Tibial nerve (tissue), 3 donors: Measurements from ENCODE around the gene JAKMIP2.
"Not testable (repeated sequence)": the region's sequence is repeated elsewhere in the genome, so short reads cannot be mapped to it uniquely, and the experiment has no call there.

ENCODE experiments used
- POLR2A ChIP-seq, 2 donors: fragments of 450-650 bp; IDR thresholded peaks; one replicate each; pipeline ENCODE4 v1.6.1; 2017; ENCODE audit warnings: antibody characterized with exemption in 2 of 2, mild to moderate bottlenecking in 2 of 2, moderate library complexity in 2 of 2
- TF ChIP-seq, protein P1 (sequence below), 5 experiments: fragments of 200-600 bp in 3 of 5; fragments of 450-650 bp in 2 of 5; sonication (generic) in 3 of 5; IDR thresholded peaks; one replicate each; pipeline ENCODE4 v1.5.1; 2016 to 2019; ENCODE audit warnings: antibody characterized with exemption in 5 of 5, mild to moderate bottlenecking in 3 of 5, moderate library complexity in 2 of 5

DNA sequence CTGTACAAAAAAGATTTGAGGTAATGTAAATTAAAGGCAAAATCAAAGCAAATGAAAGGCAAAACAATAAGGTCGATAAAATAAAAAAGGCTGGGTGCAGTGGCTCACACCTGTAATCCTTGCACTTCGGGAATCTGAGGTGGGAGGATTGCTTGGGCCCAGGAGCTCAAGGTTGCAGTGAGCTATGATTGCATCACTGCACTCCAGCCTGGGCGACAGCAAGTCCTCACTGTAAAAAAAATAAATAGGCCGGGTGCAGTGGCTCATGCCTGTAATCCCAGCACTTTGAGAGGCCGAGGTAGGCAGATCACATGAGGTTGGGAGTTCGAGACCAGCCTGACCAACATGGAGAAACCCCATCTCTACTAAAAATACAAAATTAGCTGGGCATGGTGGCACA is 200.3 kb downstream of the JAKMIP2 start:
- TF ChIP-seq, protein P1, sequence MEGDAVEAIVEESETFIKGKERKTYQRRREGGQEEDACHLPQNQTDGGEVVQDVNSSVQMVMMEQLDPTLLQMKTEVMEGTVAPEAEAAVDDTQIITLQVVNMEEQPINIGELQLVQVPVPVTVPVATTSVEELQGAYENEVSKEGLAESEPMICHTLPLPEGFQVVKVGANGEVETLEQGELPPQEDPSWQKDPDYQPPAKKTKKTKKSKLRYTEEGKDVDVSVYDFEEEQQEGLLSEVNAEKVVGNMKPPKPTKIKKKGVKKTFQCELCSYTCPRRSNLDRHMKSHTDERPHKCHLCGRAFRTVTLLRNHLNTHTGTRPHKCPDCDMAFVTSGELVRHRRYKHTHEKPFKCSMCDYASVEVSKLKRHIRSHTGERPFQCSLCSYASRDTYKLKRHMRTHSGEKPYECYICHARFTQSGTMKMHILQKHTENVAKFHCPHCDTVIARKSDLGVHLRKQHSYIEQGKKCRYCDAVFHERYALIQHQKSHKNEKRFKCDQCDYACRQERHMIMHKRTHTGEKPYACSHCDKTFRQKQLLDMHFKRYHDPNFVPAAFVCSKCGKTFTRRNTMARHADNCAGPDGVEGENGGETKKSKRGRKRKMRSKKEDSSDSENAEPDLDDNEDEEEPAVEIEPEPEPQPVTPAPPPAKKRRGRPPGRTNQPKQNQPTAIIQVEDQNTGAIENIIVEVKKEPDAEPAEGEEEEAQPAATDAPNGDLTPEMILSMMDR (IDR thresholded peaks at IDR 0.05): not testable (repeated sequence)
- not testable (repeated sequence) for TF ChIP-seq POLR2A (IDR thresholded peaks at IDR 0.05)
